IPS-NIHi7 (cell line): ENCODE measurements around the gene DDN.

Experiments
- DNase-seq: peaks from one replicate; pipeline ENCODE4 v3.0.0; 2012; ENCODE audit warnings: mixed read lengths; ENCODE audit errors: extremely low spot score

DDN gene

DNA sequence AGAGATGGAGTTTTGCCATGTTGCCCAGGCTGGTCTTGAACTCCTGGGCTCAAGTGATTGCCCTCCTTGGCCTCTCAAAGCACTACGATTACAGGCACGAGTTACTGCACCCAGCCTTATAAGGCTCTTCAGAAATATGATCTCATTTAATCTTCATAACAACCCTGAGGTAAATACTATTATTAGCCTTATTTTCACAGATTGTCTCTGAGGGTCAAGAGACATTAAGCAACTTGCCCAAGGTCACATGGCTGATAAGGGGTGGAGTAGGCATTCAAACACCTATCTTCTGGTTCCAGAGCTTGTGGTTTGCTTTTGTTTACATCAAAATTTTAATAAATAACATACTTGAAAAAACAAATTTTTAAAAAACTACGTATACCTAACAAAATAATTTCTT is 14.3 kb upstream of the DDN start:
- DNase-seq: no peak

DNA sequence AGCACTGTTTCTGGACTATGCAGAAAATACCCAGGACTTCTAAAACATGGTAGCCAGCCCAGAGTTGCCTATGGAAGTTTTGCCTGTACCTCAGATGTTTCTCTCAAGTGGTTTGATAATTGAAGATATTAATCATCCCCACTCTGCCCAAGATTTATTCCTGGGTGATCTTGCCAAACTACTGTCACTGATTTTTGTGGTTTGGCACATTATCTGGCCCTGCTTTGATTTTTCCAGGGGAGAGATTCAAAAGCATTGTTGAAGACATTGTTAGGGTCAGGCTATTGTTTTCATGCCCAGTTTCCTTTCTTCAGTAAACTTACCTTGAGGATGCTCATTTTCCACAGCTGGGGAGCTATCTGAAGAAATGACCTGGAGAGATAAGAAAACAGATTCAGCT is 13.6 kb upstream of the DDN start:
- DNase-seq: no peak

DNA sequence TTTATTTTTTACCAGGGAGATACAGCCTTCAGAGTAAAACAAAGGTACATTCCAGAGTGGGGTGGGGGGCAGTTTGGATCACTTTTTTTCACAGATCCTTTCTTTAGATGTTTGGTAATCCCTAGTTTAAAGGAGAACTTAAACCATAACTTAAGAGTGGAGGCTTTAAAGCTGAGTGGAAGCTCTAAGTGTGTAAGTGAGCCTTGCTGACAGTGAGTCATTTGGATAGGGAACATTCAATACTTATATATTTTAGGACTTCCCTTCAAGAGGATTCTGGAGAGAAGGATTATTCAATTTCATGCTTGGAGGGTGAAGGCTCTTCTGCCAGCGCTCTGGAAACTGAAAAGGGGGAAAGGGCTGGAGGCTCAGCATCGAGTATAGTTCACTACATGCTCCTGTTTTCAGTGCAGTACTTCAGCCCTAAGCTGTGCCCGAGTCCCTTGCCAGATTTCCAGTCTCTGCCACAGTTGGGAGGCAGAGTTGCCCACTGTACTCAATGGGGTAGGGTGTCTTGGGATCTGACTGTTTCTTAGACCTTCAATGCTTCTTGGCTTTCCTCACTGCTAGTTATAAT is 11.0 kb upstream of the DDN start:
- no peak for DNase-seq

DNA sequence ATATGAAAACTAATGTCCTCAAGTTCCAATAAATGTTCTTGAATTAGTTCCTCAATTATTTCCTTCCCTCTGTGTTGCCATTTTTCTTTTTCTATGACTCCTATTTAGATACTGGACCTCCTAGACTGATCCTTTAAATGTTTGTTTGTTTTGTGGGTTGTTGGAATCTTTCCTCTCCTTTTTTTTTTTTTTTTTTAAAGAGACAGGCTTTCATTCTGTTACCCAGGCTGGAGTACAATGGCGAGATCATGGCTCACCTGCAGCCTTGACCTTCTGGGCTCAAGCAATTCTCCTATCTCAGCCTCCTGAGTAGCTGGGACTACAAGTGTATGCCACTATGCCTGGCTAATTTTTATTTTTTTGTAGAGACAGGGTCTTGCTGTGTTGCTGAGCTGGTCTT is 9.8 kb upstream of the DDN start:
- no peak for DNase-seq

DNA sequence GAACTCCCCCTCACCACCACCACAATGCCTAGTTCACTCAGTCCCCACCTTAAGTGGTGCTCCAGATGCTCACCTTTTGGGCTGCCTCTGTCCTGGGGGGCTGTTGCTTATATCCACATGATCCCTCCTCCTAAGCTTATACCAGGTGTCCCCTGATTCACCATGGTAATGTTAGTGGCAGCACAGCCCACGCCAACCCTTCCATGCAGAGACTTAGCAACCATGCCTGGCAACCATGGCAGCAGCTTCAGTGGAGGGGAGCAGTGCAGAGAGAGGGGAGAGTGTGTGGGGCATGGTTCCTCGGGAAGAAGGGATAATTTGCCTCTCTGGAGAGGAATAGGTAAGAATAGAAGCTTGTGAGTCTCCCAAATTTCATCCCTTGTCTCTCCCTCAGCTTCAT is 1.2 kb upstream of the DDN start:
- DNase-seq: no peak

DNA sequence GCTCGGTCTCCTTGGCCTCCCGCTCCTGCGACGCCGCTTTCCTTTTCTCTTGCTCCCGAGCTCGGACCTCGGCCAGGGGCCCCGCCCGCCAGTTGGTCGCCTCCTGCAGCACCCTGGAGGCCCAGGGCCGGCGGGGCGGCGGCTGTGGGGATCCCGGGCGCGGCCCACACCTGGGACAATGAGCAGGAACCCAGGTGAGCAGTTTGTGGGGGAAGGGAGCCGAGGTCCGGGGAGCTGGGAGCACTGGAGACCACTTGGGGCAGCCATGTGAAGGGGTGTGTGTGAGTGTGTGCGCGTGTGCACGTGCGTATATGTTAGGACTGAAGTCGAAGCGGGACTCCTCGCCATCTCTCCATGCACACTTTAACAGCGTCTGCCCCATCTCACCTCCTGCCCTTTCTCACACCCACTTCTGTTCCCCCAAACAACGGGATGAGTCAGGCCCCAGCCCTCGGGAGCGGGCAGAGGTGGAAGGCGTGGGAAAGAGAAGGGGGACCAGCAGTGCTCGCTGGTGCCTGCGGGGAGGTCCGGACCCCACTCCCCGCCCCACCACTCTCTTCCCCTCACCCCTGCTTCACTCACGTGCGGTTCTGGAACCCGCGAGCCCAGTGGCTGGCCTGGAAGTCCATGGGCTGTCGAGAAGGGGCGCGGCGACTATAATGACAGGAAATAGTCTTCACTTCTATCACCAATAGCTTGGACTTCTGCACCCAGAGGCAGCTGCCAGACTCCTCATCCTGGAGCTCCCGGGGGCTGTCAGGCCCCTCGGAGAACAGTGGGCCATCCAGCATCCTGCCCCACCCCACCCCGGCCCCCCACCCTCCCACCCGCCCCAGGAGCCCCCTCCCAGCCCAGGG is 450 bp downstream of the DDN start:
- DNase-seq: peak; percentile 24

DNA sequence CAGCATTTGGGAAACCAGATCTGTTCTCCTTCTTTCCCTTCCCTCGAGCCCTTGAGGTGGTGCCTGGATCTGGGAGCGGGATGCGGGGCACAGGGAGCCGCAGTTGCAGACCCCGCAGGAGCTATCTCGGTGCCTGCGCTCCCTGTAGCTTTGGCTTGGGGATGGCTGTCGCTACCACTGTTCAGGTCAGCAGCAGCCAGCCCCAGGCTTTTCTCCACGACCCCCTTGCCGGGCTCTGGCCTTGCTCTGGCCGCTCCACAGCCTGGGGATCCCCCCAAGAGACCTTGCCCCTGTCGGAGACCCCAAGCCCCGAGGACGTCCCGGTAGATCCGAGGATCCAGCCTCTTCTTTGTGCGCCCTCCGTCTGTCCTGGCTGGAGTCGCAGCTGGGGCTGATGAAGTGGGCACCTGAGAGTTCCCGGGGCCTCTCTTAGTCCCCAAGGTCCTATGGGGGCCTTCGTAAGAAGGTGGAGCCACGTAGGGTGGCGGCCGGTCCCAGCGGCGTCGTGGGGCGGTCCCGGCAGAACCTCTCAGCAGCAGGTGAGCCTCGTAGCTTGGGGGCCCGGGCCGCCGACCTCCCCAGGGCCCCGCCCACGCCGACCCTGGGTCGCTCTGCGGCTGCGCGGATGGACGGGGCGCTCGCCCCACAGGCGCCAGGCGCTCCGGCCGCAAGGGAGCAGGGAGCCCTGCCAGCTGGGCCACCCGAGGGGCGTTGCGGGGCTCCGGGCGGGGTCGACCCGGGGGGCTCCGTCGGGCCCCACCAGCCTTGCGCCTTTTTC is 1.3 kb downstream of the DDN start:
- peak; percentile 75 for DNase-seq

DNA sequence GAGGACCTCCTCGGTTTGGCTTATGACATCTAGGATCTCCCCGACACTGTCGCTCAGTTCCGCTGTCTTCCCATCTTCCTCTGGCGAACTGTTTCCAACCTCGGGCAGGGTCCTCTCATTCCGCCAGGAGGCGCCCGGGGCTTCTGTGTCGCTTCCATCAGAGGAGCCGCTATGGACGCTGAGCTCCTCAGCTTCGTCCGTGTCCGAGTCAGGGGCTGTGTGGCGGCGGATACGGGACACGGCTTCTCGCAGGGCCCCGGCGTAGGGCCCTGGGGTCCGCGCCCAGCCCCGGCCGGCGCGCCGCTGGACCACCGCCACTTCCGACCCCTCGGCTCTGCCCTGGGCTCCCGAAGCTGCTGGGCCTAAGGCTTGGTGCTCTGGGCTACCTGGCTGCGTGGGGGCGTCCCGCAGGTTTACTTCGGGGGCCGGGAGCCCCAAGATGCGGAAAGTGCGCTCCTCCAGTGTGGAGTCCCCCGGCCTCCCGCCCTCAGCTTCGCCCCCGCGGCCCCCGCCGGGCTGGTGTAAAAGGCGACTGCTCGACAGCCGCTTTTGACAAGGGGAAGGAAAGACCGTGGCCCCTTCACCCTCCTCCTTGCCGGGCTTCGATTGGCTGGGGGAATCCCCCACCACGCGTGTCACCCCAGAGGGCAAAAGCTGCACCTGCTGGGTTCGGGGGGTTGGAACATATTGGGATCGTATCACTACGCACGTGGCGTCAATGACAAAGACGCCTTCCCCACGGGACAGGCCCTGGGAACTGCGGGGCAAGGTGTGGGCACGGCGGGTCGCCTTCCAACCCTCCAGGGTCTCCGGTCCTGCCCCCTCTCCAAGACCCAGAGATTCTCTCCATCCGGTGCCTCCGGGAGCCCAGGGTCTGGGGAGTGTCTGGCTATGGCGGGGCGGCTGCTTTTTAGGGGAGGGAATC is 2.1 kb downstream of the DDN start:
- peak; percentile 80 for DNase-seq

DNA sequence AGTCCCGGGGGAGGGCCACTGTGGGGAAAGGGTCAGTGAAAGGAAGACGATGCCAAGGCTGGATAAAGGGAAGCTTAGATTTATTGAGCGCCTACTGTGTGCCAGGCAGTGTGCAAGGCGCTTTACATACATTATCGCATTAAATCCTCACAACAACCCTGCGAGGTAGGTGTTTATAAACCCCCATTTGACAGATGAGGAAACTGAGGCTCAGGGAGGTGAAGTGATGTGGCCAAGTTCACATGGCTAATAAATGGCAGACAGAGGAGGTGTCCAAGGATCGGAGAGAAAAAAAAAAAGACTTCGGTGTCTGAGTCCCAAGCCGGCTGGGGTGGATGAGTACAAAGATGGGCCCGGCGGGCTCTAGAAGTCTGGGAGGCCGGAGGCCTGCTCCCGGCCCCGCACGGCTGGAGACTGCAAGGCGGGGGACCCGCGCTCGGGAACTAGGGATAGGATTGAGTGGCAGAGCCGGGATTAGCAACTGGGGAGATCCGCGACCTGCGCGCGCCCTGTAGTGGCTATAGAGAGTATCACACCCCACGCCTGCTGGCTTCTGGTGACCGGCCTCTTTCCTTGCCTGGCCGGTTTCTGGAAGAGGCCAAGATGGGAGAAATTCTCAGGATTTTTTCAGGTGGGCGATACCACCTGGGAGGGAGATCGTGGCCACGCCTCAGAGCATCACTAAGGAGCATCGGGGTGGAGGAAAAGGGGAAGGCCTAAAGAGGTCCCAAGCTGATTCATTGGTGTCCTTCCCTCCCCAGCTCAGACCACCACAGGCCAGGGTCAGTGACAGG is 3.9 kb downstream of the DDN start:
- peak; percentile 95 for DNase-seq

DNA sequence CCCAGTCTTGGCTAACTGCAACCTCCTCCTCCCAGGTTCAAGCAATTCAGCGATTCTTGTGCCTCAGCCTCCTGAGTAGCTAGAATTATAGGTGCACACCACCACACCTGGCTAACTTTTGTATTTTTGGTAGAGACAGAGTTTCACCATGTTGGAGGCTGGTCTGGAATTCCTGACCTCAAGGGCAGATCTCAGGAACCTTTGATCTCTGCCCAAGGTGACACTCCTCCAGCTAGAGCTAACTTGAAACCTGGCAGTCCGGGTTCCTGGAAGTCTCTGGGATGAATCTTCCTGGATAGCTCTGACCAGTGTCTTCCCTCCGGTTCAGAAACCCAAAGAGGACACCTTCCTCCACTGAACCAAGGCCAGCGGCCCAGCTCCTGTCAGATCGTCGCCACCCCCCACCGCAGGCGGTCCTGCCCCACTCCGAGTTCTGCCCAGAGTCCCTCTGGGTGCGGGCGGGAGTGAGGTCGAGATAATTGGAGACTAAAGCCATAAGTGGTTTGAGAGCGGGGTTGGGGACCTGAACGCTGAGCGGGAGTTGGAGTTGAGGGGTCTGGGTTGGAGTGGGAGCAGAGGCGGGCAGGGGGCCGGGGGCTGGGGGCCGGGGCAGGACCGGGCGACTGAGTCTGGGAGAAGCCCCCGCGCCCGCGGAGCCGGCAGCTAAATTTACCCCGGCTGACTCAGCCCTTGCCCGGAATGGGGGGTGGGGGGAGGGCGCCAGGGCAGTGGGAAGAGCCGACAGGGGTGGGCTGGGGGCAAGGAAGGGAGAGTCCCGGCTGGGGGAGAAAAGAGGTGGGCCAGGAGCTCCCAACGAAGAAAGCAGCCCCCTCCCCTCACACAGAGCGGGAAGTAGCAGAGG is 4.7 kb downstream of the DDN start:
- DNase-seq: no peak

DNA sequence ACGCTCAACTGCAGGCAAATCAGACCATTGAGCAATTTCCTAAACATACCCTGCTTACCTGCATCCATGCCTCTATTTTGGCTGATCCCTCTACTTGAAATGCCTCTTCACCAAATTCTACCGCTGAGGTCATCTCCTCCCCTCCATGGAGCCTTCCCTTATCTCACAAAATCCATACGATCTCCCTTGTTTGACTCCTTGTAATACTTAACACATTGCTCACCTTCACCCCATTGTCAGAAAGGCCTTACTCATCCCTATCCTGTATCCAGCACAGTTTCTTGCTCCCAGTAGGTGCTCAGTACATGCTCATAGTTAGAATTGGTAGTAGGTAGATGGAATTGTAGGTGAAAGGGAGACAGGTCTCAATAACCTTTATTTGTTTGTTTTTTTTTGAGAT is 5.4 kb downstream of the DDN start:
- no peak for DNase-seq

DNA sequence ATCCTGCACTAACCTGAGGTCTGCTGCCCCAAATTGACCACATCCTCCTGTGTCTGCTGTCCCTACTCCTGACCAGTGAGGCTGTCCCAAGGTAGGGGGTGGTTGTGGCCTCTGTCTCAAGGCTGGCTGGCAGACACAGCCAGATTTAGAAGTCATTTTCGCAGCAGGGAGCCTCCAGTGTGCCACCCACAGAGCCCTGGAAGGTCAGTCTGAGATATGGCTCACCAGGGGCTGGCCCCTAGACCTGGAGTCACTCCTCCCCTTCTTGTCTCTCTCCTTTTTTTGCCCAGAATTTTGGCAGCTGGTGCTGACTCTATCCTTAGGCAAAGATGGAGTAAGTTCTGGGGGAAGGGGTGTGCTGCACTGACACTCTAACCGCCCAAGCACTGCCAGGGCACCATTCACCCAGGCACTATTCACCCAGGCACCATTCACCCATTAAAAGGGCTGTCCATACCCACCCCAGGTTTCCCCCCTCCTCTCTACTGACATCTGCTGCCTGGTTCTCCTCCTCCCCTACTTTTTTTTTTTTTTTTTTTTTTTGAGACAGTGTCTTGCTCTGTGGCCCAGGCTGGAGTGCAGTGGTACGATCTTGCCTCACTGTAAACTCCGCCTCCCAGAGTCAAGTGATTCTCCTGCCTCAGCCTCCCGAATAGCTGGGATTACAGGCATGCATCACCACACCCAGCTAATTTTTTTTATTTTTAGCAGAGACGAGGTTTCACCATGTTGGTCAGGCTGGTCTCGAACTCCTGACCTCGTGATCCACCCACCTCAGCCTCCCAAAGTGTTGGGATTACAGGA is 7.7 kb downstream of the DDN start:
- no peak for DNase-seq

DNA sequence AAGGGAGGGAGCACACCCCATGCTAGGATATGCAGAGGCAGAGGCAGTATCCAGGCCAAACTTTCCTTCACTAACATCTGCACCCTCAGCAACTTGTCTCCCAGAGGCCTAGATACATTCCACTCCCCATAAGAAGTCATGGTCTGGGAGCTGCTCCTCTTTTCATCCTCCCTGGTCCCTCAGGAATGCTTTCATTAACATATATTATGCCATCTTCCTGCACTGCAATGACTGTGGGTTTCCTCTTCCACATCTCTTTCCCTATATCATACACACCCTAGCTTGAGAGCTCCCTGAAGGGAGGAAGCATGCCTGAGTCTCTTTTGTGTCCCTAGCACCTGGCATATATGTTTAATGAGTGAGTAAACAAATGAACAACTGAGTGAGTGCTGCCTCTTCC is 8.6 kb downstream of the DDN start:
- no peak for DNase-seq

DNA sequence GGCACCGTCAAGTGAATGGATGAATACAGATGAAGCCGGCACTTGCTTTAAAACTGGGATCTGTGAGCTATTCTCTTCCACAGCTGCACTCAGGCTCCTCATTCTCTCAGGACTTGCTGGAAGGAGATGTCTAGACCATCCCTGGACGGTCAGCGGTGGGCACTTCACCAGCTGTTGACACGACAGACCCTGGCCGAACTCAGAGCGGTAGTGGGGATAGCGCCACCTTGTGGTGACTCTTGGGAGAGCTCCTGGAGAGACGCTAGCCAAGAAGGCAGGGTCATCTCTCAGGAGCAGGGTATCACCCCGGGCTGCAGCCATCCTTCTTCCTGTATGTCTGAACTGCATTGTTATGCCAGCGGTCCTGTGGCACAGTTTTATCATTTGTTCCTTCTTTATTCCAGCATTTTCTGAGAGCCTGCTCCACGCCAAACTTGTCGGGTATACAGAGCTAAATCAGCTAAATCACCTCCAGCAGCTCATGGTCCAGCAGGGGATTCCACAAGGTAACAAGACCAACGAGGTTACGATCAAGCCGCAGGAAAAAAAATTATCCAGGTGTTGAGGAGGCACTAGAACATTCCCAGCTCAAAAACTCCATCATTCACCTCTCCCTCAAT is 11.0 kb downstream of the DDN start:
- DNase-seq: peak; percentile 83

DNA sequence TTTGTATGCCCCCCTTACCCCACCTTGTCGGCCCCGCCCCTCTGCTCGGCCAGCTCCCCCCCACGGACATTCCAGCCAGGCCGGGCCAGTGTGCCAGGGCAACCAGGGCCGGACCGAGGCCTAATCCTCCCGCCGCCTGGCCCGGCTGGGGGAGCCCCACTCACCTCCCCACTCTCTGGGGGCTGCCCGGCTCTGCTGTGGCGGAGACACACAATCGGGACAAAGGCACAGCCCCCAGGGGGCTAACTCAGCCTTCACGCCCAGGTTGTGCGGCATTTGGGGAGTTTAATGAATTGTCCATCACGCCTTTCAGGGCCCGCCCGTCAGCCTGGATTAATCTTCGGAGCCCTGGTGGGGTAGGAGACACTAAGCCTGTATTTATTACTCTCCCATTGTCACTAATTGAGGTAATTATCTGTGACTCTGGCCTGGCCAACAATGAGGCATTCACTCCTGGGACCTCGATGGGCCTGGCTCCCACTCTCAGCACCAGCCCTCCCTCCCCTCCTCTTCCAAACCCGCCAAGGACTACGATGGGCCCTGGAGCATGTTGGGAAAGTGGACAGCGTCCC is 12.4 kb downstream of the DDN start:
- no peak for DNase-seq

DNA sequence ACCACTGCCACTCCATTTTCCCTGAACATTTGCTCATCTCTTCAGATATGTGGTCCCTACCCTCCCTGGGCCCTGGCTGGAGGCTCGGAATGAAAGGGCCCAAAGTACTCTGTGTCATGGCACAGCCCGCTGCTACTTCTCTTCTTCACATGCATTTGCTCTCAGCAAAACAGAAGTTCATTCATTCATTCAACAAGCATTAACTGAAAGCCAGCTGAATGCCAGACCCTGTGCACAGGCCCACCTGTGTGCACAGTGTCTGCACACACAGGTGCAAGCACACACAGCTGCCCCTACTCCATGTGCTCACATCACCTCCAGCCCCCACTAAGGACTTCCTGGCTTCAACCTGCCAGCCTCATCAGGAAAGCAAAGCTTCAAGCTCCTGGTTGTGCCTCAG is 13.3 kb downstream of the DDN start:
- no peak for DNase-seq

DNA sequence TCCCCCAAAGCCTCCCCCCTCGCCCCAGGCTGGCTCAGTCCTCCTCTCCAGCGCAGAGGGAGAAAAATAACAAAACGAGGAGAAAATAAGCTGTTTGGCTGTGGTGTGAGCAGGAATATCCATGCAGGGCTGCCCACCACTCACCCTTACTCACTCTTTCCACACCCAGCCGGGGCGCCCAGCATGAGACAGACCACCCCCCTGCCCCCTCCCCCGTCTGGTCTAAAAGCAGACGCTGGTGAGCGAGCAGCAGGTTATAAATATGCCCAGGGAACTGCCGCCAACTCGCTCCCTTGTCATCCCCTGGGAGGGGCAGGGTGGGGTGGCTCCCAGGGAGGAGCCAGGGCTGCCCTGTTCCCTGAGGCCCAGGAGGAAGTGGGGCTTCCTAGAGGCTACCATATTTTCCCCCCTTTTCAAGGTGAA is 13.7 kb downstream of the DDN start:
- no peak for DNase-seq

DNA sequence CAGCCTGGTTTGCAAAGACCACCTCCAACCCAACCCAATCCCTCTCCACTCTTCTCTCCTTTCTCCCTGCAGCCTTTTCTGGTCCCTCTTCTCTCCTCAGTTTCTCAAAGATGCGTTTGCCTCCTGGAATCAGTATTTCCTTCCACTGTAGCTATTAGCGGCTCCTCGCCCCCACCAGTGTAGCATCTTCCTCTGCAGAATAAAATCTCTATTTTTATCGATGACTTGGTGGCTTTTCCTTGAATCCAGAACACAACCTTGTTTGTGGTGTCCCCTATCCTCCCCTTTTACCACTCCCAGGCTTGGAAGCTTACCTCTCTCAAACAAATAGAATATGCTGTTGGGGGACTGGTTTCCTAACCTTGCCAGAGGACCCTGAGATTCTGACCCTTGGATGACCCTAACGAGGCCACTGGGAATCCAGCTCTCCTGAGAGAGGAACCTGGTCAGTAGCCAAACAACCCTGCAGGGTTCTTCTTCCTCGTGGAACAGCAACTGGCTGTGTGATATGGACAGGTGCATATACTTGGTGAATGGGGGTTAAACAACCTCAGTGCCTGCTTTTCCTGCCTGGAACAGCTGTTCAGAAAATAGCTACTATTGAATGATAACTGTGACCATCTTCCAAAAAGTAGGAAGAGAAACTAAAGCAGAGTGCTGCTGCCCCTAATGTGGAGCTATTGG is 16.6 kb downstream of the DDN start:
- DNase-seq: no peak
